H1 (cell line): ENCODE data around the gene DIS3. TPM values are rescaled to one million over a fixed set of nuclear protein-coding genes. Genes with fewer than 3 reads are reported as not detected.

Experiments used
- CTCF ChIA-PET: fragments of 300-600 bp; sonication (Branson Sonifier 250); formaldehyde crosslinking; loops from one replicate; lab custom pipeline; 2021; ENCODE audit not compliant: partially characterized antibody; lab: Charles Lee
- POLR2A ChIA-PET: fragments of 300-600 bp; sonication (Branson Sonifier 250); formaldehyde crosslinking; loops from one replicate; lab custom pipeline; 2021; ENCODE audit warnings: inconsistent platforms; ENCODE audit not compliant: partially characterized antibody; lab: Charles Lee
- DNase-seq, 2 experiments: peaks; one replicate each; pipeline versions ENCODE4 v3.0.0 to v3.0.0-alpha.2; 2010 to 2022; ENCODE audit warnings: low spot score in 2 of 2, low read depth in 1 of 2, mixed read lengths in 1 of 2
- FAIRE-seq: peaks from 2 replicates; lab custom pipeline; 2011; peaks lifted over from hg19 to GRCh38; lab: Jason Lieb, UNC
- H2AFZ ChIP-seq: 2 replicates; pipeline ENCODE4 v1.8.1; 2012; ENCODE audit warnings: low read length, inconsistent platforms
- H2AK5ac ChIP-seq: 2 replicates; pipeline ENCODE4 v1.6.1; 2013; ENCODE audit warnings: low read depth, low read length
- H2BK120ac ChIP-seq: replicated peaks from 2 replicates; pipeline ENCODE3; 2013; ENCODE audit warnings: low read depth, low read length, inconsistent platforms
- H2BK12ac ChIP-seq: 2 replicates; pipeline ENCODE4 v1.6.1; 2013; ENCODE audit warnings: low read depth, low read length
- H2BK15ac ChIP-seq: 2 replicates; pipeline ENCODE4 v1.6.1; 2013; ENCODE audit warnings: low read length
- H2BK20ac ChIP-seq: 2 replicates; pipeline ENCODE4 v1.6.1; 2013; ENCODE audit warnings: low read length
- H2BK5ac ChIP-seq: 2 replicates; pipeline ENCODE4 v1.6.1; 2013; ENCODE audit warnings: low read depth, low read length
- H3K14ac ChIP-seq: 2 replicates; pipeline ENCODE4 v1.6.1; 2013; ENCODE audit warnings: inconsistent platforms; ENCODE audit not compliant: insufficient read length
- H3K18ac ChIP-seq: 2 replicates; pipeline ENCODE4 v1.6.1; 2013; ENCODE audit warnings: low read length; ENCODE audit errors: extremely low read depth
- H3K23ac ChIP-seq: 2 replicates; pipeline ENCODE4 v1.6.1; 2013; ENCODE audit warnings: inconsistent platforms; ENCODE audit not compliant: insufficient read length
- H3K23me2 ChIP-seq: 2 replicates; pipeline ENCODE4 v1.6.1; 2013; ENCODE audit warnings: low read depth, low read length
- H3K27ac ChIP-seq: 2 replicates; pipeline ENCODE4 v1.6.1; 2011; ENCODE audit warnings: low read depth, low read length, inconsistent platforms
- H3K27me3 ChIP-seq, 4 experiments: replicated peaks in 1 of 4; 1 replicate in 1 of 4; 2 replicates in 3 of 4; pipeline versions ENCODE4 v1.6.1 to v1.8.1; 2011 to 2013; ENCODE audit warnings: low read length in 3 of 4, mild to moderate bottlenecking in 3 of 4, inconsistent platforms in 2 of 4, mixed read lengths in 2 of 4, moderate library complexity in 1 of 4; ENCODE audit not compliant: control insufficient read depth in 3 of 4, insufficient read depth in 3 of 4; ENCODE audit errors: extremely low read depth in 1 of 4
- H3K36me3 ChIP-seq, 4 experiments: 2 replicates each; pipeline versions ENCODE4 v1.6.1 to v1.8.1; 2011 to 2013; ENCODE audit warnings: mild to moderate bottlenecking in 4 of 4, low read length in 3 of 4, moderate library complexity in 2 of 4, control low read depth in 1 of 4, inconsistent platforms in 1 of 4; ENCODE audit not compliant: insufficient read depth in 4 of 4, control insufficient read depth in 2 of 4
- H3K4ac ChIP-seq: replicated peaks from 2 replicates; pipeline ENCODE3; 2013; ENCODE audit warnings: low read length, low read depth, mixed read lengths, inconsistent platforms; ENCODE audit not compliant: insufficient read length
- H3K4me1 ChIP-seq, 4 experiments: replicated peaks in 1 of 4; 1 replicate in 1 of 4; 2 replicates in 3 of 4; pipeline versions ENCODE4 v1.6.1 to v1.8.1; 2011 to 2013; ENCODE audit warnings: low read length in 3 of 4, inconsistent platforms in 2 of 4, mixed read lengths in 1 of 4; ENCODE audit not compliant: insufficient read depth in 4 of 4, control insufficient read depth in 3 of 4
- H3K4me2 ChIP-seq, 2 experiments: 2 replicates each; pipeline versions ENCODE4 v1.6.1 to v1.8.1; 2011 to 2013; ENCODE audit warnings: low read depth in 2 of 2, low read length in 2 of 2, control low read depth in 1 of 2, inconsistent platforms in 1 of 2, mild to moderate bottlenecking in 1 of 2; ENCODE audit not compliant: insufficient read depth in 1 of 2
- H3K4me3 ChIP-seq, 4 experiments: fragments of 200-600, 300-600 bp in 1 of 4; sonication (generic), shearing (Covaris generic), sonication (Bioruptor Twin) in 1 of 4; 2 replicates each; pipeline versions ENCODE4 v1.5.1 to v1.8.1; 2011 to 2016; ENCODE audit warnings: low read length in 4 of 4, low read depth in 3 of 4, control low read depth in 2 of 4, inconsistent platforms in 2 of 4, mild to moderate bottlenecking in 2 of 4, mixed read lengths in 1 of 4, moderate library complexity in 1 of 4; ENCODE audit not compliant: insufficient read depth in 2 of 4; ENCODE audit errors: extremely low read depth in 1 of 4
- H3K56ac ChIP-seq: replicated peaks from 2 replicates; pipeline ENCODE3; 2013; ENCODE audit warnings: low read depth, mild to moderate bottlenecking, mixed read lengths, low read length, inconsistent platforms; ENCODE audit not compliant: insufficient read length
- H3K79me1 ChIP-seq: 2 replicates; pipeline ENCODE4 v1.6.1; 2013; ENCODE audit warnings: low read depth, low read length, control low read depth
- H3K79me2 ChIP-seq, 2 experiments: 2 replicates each; pipeline versions ENCODE4 v1.6.1 to v1.8.1; 2012 to 2013; ENCODE audit warnings: low read length in 2 of 2, mild to moderate bottlenecking in 2 of 2, inconsistent platforms in 1 of 2; ENCODE audit not compliant: insufficient read depth in 2 of 2, control insufficient read depth in 1 of 2
- H3K9ac ChIP-seq, 4 experiments: replicated peaks in 1 of 4; 1 replicate in 1 of 4; 2 replicates in 3 of 4; pipeline versions ENCODE4 v1.6.1 to v1.8.1; 2011 to 2013; ENCODE audit warnings: low read depth in 3 of 4, low read length in 3 of 4, control low read depth in 2 of 4, mild to moderate bottlenecking in 2 of 4, moderate library complexity in 2 of 4, inconsistent platforms in 1 of 4; ENCODE audit errors: extremely low read depth in 1 of 4
- H3K9me3 ChIP-seq, 2 experiments: 2 replicates each; pipeline versions ENCODE4 v1.6.1 to v1.8.1; 2012 to 2013; ENCODE audit warnings: mild to moderate bottlenecking in 2 of 2, moderate library complexity in 2 of 2, control low read depth in 1 of 2, inconsistent platforms in 1 of 2, low read depth in 1 of 2, low read length in 1 of 2, mixed read lengths in 1 of 2; ENCODE audit not compliant: insufficient read depth in 2 of 2
- H4K20me1 ChIP-seq, 2 experiments: replicated peaks in 1 of 2; 2 replicates each; pipeline versions ENCODE3 to v1.8.1; 2011 to 2013; ENCODE audit warnings: inconsistent platforms in 2 of 2, low read length in 2 of 2, mild to moderate bottlenecking in 1 of 2; ENCODE audit not compliant: insufficient read depth in 2 of 2, control insufficient read depth in 1 of 2
- H4K5ac ChIP-seq: 2 replicates; pipeline ENCODE4 v1.6.1; 2013; ENCODE audit warnings: low read length, low read depth, mixed read lengths, inconsistent platforms; ENCODE audit not compliant: insufficient read length
- H4K8ac ChIP-seq: 2 replicates; pipeline ENCODE4 v1.8.0; 2013; ENCODE audit warnings: mild to moderate bottlenecking, moderate library complexity, low read length, inconsistent platforms; ENCODE audit not compliant: insufficient read depth; ENCODE audit errors: extremely low read depth
- H4K91ac ChIP-seq: replicated peaks from 2 replicates; pipeline ENCODE3; 2013; ENCODE audit warnings: low read length, mixed read lengths, inconsistent platforms; ENCODE audit not compliant: insufficient read length
- BRCA1 ChIP-seq: IDR thresholded peaks from 2 replicates; pipeline ENCODE4 v1.6.1; 2012; ENCODE audit warnings: low read depth, low read length, improper control_type of control experiment
- CBX5 ChIP-seq: fragments of 300-800, 300-1000 bp; sonication (generic); IDR thresholded peaks from 2 replicates; pipeline ENCODE4 v1.7.1; 2016; ENCODE audit warnings: antibody characterized with exemption, low read length, low read depth
- CEBPB ChIP-seq: IDR thresholded peaks from 2 replicates; pipeline ENCODE4 v1.6.1; 2012; ENCODE audit warnings: low read depth, low read length
- CHD2 ChIP-seq: IDR thresholded peaks from 2 replicates; pipeline ENCODE4 v1.6.1; 2012; ENCODE audit warnings: low read length, improper control_type of control experiment
- FOSL1 ChIP-seq: IDR thresholded peaks from 2 replicates; pipeline ENCODE4 v1.6.1; 2011; ENCODE audit warnings: mild to moderate bottlenecking, low read depth, low read length, moderate library complexity; ENCODE audit not compliant: insufficient read depth
- GTF2F1 ChIP-seq: IDR thresholded peaks from 2 replicates; pipeline ENCODE4 v1.6.1; 2012; ENCODE audit warnings: low read depth, low read length, improper control_type of control experiment, borderline replicate concordance
- HDAC2 ChIP-seq, 2 experiments: fragments of 300-600 bp in 1 of 2; sonication (generic) in 1 of 2; IDR thresholded peaks; 2 replicates each; pipeline ENCODE4 v1.6.1; 2011 to 2012; ENCODE audit warnings: low read depth in 2 of 2, low read length in 2 of 2, mild to moderate bottlenecking in 2 of 2, moderate library complexity in 2 of 2, borderline replicate concordance in 1 of 2, inconsistent platforms in 1 of 2
- JUND ChIP-seq: IDR thresholded peaks from 2 replicates; pipeline ENCODE4 v1.6.1; 2011; ENCODE audit warnings: mild to moderate bottlenecking, improper control_type of control experiment, low read length
- MAFK ChIP-seq: IDR thresholded peaks from 2 replicates; pipeline ENCODE4 v1.6.1; 2012; ENCODE audit warnings: low read depth, mild to moderate bottlenecking, improper control_type of control experiment, low read length
- PHF8 ChIP-seq: fragments of 200-600 bp; sonication (generic); conservative IDR thresholded peaks from 2 replicates; pipeline ENCODE4 v1.7.1; 2012; ENCODE audit warnings: low read depth, mild to moderate bottlenecking, inconsistent platforms, low read length, moderate library complexity
- RNF2 ChIP-seq: fragments of 200-900, 300-1000 bp; sonication (generic); IDR thresholded peaks from 2 replicates; pipeline ENCODE4 v1.7.1; 2016; ENCODE audit warnings: borderline replicate concordance, low read depth, mild to moderate bottlenecking, antibody characterized with exemption, low read length; ENCODE audit not compliant: poor library complexity, severe bottlenecking; ENCODE audit errors: missing control alignments
- TAF1 ChIP-seq: IDR thresholded peaks from 2 replicates; pipeline ENCODE4 v1.6.1; 2011; ENCODE audit warnings: mild to moderate bottlenecking, low read depth, low read length
- TCF12 ChIP-seq: IDR thresholded peaks from 2 replicates; pipeline ENCODE4 v1.6.1; 2011; ENCODE audit warnings: low read depth, mild to moderate bottlenecking, low read length
- WGBS, 2 experiments: shearing (Covaris generic) in 1 of 2; methylation state at CpG; one replicate each; pipeline versions ENCODE4 v1.1.6 to v1.1.7; 2013 to 2015; ENCODE audit warnings: low lambda C conversion rate in 2 of 2, mixed read lengths in 2 of 2, inconsistent platforms in 1 of 2, low coverage in 1 of 2, missing lambda C conversion rate in 1 of 2; ENCODE audit not compliant: insufficient replicate concordance in 2 of 2, insufficient coverage in 1 of 2, insufficient read length in 1 of 2; ENCODE audit errors: extremely low coverage in 1 of 2, missing lambda C conversion rate in 1 of 2; 5-methylcytosine and 5-hydroxymethylcytosine counted together
- polyA plus RNA-seq, 7 experiments: library from polyadenylated mRNA; depleted of rRNA in 3 of 7; stranded (reverse) in 5 of 7; unstranded in 2 of 7; fragments of >200 nt in 5 of 7; fragments of 200-250 nt in 2 of 7; gene quantifications; 1 replicate in 5 of 7; 2 replicates in 1 of 7; 4 replicates in 1 of 7; pipeline versions ENCODE4 v1.2.1 to v1.2.3, GENCODE V29; 2011 to 2013; ENCODE audit warnings: missing spikeins in 2 of 7, mixed read lengths in 2 of 7
- total RNA-seq: library from RNA; stranded (reverse); fragmentation: NEBNext Ultra II Directional; extraction: Animal tissue kit (Norgen Biotek cat#: 25700); gene quantifications from 2 replicates; pipeline ENCODE4 v1.2.1, GENCODE V29; 2021
- TF ChIP-seq, protein P1 (sequence below): IDR thresholded peaks from 2 replicates; pipeline ENCODE4 v1.6.1; 2012; ENCODE audit warnings: inconsistent platforms

Gene DIS3
- total and polyA plus RNA-seq, 2 of the 8 experiments (the other 6 are each of a cell fraction or from before 2014, with no cell fraction given), result 10.8 to 39.9 TPM

DNA sequence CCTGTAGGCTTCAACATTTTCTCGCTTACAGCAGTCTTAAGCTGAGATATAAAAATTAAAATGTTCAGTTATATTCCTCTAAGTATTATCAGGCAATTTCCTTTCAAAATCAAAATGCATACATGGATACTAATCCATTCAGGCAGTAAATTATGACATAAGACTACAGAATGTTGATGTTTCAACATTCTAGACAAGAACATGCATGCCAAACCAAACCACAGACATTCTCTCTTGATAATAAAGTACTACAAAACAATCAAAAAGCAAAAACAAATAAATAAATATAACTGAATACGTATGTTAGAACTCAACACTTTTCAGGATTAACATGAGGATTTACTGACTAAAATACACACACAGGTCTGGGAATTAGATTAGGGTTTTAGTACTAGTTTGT lies 7.7 kb downstream of the DIS3 start:
- Histone ChIP-seq H3K9me3 (no peaks in the 10 kb centered on the region), H4K20me1 (no peaks in the 10 kb centered on the region), H4K8ac (no peak overlapping the region), H3K9ac (no peak overlapping the region), H3K4ac (no peak overlapping the region), H3K79me2 (peaks cover 0 to 13% of the 10 kb centered on the region in 2 experiments; a peak in 2 of 4 replicates), H3K27me3 (no peaks in the 10 kb centered on the region), H2BK12ac (no peak overlapping the region), H3K14ac (no peak overlapping the region), H3K4me2 (no peak overlapping the region), H3K79me1 (no peaks in the 10 kb centered on the region), H3K27ac (no peak overlapping the region), H2BK120ac (no peak overlapping the region), H4K5ac (no peak overlapping the region), H3K4me3 (no peak overlapping the region), H3K18ac (no peak overlapping the region), H2BK5ac (no peak overlapping the region), H3K36me3 (peaks cover 25 to 87% (median 62%) of the 10 kb centered on the region in 4 experiments), H3K23me2 (no peaks in the 10 kb centered on the region), H3K23ac (no peak overlapping the region), H3K56ac (no peak overlapping the region), H2AFZ (no peak overlapping the region), H2BK15ac (no peak overlapping the region), H4K91ac (no peak overlapping the region), H2AK5ac (no peak overlapping the region), H2BK20ac (no peak overlapping the region), H3K4me1 (no peaks in the 10 kb centered on the region)
- FAIRE-seq (no peak), DNase-seq (no peak)
- WGBS, 2 experiments, result 92% methylated on average over 2 of the region's 2 CpGs; no CpG with 5 or more reads in 1 of the 2 experiments
- CTCF ChIA-PET, result no interaction called here
- POLR2A ChIA-PET, result no interaction called here
- TF ChIP-seq GTF2F1 (no peak), FOSL1 (no peak), PHF8 (no peak), RNF2 (no peak), JUND (no peak), MAFK (no peak), TCF12 (no peak), CBX5 (no peak), CEBPB (no peak), HDAC2 (IDR thresholded peaks at IDR 0.05; ENCODE audit: borderline replicate concordance in 1 of 2, low read depth in 2 of 2, low read length in 2 of 2) (no peak), CHD2 (no peak), TAF1 (no peak), BRCA1 (no peak)
- TF ChIP-seq, protein P1, sequence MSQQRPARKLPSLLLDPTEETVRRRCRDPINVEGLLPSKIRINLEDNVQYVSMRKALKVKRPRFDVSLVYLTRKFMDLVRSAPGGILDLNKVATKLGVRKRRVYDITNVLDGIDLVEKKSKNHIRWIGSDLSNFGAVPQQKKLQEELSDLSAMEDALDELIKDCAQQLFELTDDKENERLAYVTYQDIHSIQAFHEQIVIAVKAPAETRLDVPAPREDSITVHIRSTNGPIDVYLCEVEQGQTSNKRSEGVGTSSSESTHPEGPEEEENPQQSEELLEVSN, result no peak
